ENCODE data around the gene SREBF1. TPM values are rescaled to one million over a fixed set of nuclear protein-coding genes. Genes with fewer than 3 reads are reported as not detected.

The SREBF1 gene
- total and polyA plus RNA-seq, 2 of the 8 experiments (the other 6 are each of a cell fraction or from before 2014, with no cell fraction given), result 28.6 to 70.8 TPM

DNA sequence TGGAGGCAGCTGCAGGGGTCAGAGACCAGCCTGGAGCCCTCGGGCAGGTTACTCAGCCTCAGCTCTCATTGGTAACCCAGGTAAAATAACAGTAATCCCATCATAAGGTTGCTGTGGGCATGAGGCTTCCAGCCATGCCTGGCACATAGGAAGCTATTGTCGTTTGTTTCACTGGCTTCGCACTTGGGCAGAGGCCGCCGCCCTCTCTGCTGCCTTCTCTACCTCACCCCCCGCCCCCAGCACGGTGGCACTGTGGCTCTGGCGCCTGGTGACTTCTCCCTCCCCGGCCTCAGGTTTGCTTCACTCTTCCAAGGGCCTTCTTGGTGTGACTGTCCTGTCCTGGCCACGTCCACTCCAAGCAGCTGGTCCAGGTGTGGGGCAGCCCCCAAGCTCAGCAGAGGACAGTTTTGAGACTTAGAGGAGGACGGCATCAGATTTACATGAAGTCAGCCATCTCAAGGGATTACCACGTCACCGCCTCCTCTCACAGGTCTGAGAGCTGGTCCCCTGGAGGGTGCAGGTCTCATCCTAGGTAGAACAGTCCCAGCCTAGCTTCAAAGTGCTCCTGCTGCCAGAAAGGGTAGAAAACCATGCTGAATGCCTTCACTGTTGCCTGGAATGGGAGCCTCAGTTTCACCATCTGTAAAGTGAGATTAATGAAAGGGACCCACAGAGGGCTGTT lies 34.8 kb downstream of the SREBF1 start:
- no peaks in the 10 kb centered on the region for H3K36me3 ChIP-seq (ENCODE audit: control insufficient read depth in 2 of 4, insufficient read depth in 4 of 4, low read length in 3 of 4)
- H3K18ac ChIP-seq (ENCODE audit: extremely low read depth, low read length), result no peak overlapping the region
- H3K79me1 ChIP-seq (ENCODE audit: low read depth, low read length), result no peaks in the 10 kb centered on the region
- no peak overlapping the region for H2BK20ac ChIP-seq (ENCODE audit: low read length)
- H4K20me1 ChIP-seq (replicated peaks in 1 of 2; ENCODE audit: control insufficient read depth in 1 of 2, insufficient read depth in 2 of 2, low read length in 2 of 2), result peaks cover 0 to 1% of the 10 kb centered on the region in 2 experiments
- H3K14ac ChIP-seq (ENCODE audit: insufficient read length), result no peak overlapping the region
- no peak overlapping the region for H3K4me3 ChIP-seq (ENCODE audit: extremely low read depth in 1 of 4, insufficient read depth in 2 of 4, low read depth in 3 of 4, low read length in 4 of 4)
- DNase-seq (ENCODE audit: low read depth in 1 of 2, low spot score in 2 of 2), result no peak
- ChIA-PET POLR2A (ENCODE audit: partially characterized antibody) (interaction anchor here (0.8 to 3.0 kb wide), 5 partner anchors 16 to 35 kb away, joined by 3 to 14 read pairs (median 5); partner anchors contain the start of gene SREBF1), CTCF (ENCODE audit: partially characterized antibody) (interaction anchor here (0.7 to 3.0 kb wide), 21 partner anchors 9 to 192 kb away, joined by 3 to 36 read pairs (median 4); no protein-coding TSS in a partner anchor)
- no peak overlapping the region for H3K9ac ChIP-seq (replicated peaks in 1 of 4; ENCODE audit: extremely low read depth in 1 of 4, low read depth in 3 of 4, low read length in 3 of 4)
- no peak overlapping the region for H2BK120ac ChIP-seq (replicated peaks; ENCODE audit: low read depth, low read length)
- no peak overlapping the region for H3K4me2 ChIP-seq (ENCODE audit: insufficient read depth in 1 of 2, low read depth in 2 of 2, low read length in 2 of 2)
- H3K9me3 ChIP-seq (ENCODE audit: insufficient read depth in 2 of 2, low read depth in 1 of 2, low read length in 1 of 2), result no peaks in the 10 kb centered on the region
- no peaks in the 10 kb centered on the region for H3K79me2 ChIP-seq (ENCODE audit: control insufficient read depth in 1 of 2, insufficient read depth in 2 of 2, low read length in 2 of 2)
- H2BK5ac ChIP-seq (ENCODE audit: low read depth, low read length), result no peak overlapping the region
- H3K27me3 ChIP-seq (replicated peaks in 1 of 4; ENCODE audit: control insufficient read depth in 3 of 4, extremely low read depth in 1 of 4, insufficient read depth in 3 of 4, low read length in 3 of 4), result peaks cover 0 to 2% (median 0%) of the 10 kb centered on the region in 4 experiments; a peak in 2 of 7 replicates
- no peak overlapping the region; the same call in 1 of the 2 replicates for H4K8ac ChIP-seq (ENCODE audit: extremely low read depth, insufficient read depth, low read length)
- no peak overlapping the region for H2AFZ ChIP-seq (ENCODE audit: low read length)
- H3K4ac ChIP-seq (replicated peaks; ENCODE audit: insufficient read length, low read depth, low read length), result no peak overlapping the region
- WGBS, 2 experiments (ENCODE audit: extremely low coverage in 1 of 2, insufficient coverage in 1 of 2, insufficient read length in 1 of 2, insufficient replicate concordance in 2 of 2, low coverage in 1 of 2, low lambda C conversion rate in 2 of 2, missing lambda C conversion rate in 1 of 2), result 84% methylated on average over 13 of the region's 13 CpGs; no CpG with 5 or more reads in 1 of the 2 experiments
- no peak overlapping the region for H3K56ac ChIP-seq (replicated peaks; ENCODE audit: insufficient read length, low read depth, low read length)
- no peak overlapping the region for H3K23ac ChIP-seq (ENCODE audit: insufficient read length)
- no peak overlapping the region for H4K5ac ChIP-seq (ENCODE audit: insufficient read length, low read depth, low read length)
- 0 out of 2 replicates have a peak overlapping the region, but pooled peaks have one; percentile 75 for H2AK5ac ChIP-seq (ENCODE audit: low read depth, low read length)
- no peak for FAIRE-seq
- H3K27ac ChIP-seq (ENCODE audit: low read depth, low read length), result no peak overlapping the region
- H3K4me1 ChIP-seq (replicated peaks in 1 of 4; ENCODE audit: control insufficient read depth in 3 of 4, insufficient read depth in 4 of 4, low read length in 3 of 4), result peaks cover 0 to 9% (median 0%) of the 10 kb centered on the region in 4 experiments; a peak in 3 of 7 replicates
- H2BK15ac ChIP-seq (ENCODE audit: low read length), result no peak overlapping the region
- no peaks in the 10 kb centered on the region for H3K23me2 ChIP-seq (ENCODE audit: low read depth, low read length)
- H4K91ac ChIP-seq (replicated peaks; ENCODE audit: insufficient read length, low read length), result no peak overlapping the region
- H2BK12ac ChIP-seq (ENCODE audit: low read depth, low read length), result no peak overlapping the region
- TF ChIP-seq RFX5 (IDR thresholded peaks at IDR 0.05; ENCODE audit: borderline replicate concordance, low read depth, low read length), result no peak
- no peak for TF ChIP-seq SRF (IDR thresholded peaks at IDR 0.05; ENCODE audit: low read depth, low read length)
- no peak for TF ChIP-seq BRCA1 (IDR thresholded peaks at IDR 0.05; ENCODE audit: low read depth, low read length)
- TF ChIP-seq YY1 (IDR thresholded peaks at IDR 0.05; ENCODE audit: low read depth, low read length), result no peak
- no peak for TF ChIP-seq TBP (IDR thresholded peaks at IDR 0.05; ENCODE audit: low read depth, low read length)
- TF ChIP-seq POLR2AphosphoS5 (IDR thresholded peaks at IDR 0.05; ENCODE audit: low read depth, low read length), result no peak
- TF ChIP-seq, protein P1, sequence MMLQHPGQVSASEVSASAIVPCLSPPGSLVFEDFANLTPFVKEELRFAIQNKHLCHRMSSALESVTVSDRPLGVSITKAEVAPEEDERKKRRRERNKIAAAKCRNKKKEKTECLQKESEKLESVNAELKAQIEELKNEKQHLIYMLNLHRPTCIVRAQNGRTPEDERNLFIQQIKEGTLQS (IDR thresholded peaks at IDR 0.05; ENCODE audit: insufficient read depth, low read depth, low read length), result no peak
- TF ChIP-seq SIRT6 (IDR thresholded peaks at IDR 0.05; ENCODE audit: low read length), result no peak
